Parathyroid adenoma (tissue), 2 donors: Measurements from ENCODE around the gene RAB10.

Experiments used
- H2AFZ ChIP-seq: fragments of 300-600 bp; sonication (generic); one replicate; pipeline ENCODE4 v1.7.0; 2017; ENCODE audit warnings: antibody characterized with exemption, mild to moderate bottlenecking
- H3K27ac ChIP-seq: fragments of 300-600 bp; sonication (generic); one replicate; pipeline ENCODE4 v1.7.0; 2017
- H3K27me3 ChIP-seq: fragments of 300-600 bp; sonication (generic); one replicate; pipeline ENCODE4 v1.7.0; 2017; ENCODE audit warnings: low read length; ENCODE audit not compliant: control insufficient read depth, insufficient read depth
- H3K36me3 ChIP-seq: fragments of 300-600 bp; sonication (generic); one replicate; pipeline ENCODE4 v1.7.0; 2017; ENCODE audit warnings: low read length; ENCODE audit not compliant: control insufficient read depth, insufficient read depth
- H3K4me1 ChIP-seq: fragments of 300-600 bp; sonication (generic); one replicate; pipeline ENCODE4 v1.7.0; 2017; ENCODE audit warnings: control low read depth
- H3K4me2 ChIP-seq: fragments of 300-600 bp; sonication (generic); one replicate; pipeline ENCODE4 v1.7.0; 2017; ENCODE audit warnings: low read length
- H3K4me3 ChIP-seq: fragments of 300-600 bp; sonication (generic); one replicate; pipeline ENCODE4 v1.7.0; 2017; ENCODE audit warnings: low read depth, low read length
- H3K79me2 ChIP-seq: fragments of 300-600 bp; sonication (generic); one replicate; pipeline ENCODE4 v1.7.0; 2017; ENCODE audit warnings: control low read depth
- H3K9ac ChIP-seq: fragments of 300-600 bp; sonication (generic); one replicate; pipeline ENCODE4 v1.7.0; 2017; ENCODE audit warnings: mild to moderate bottlenecking
- H3K9me3 ChIP-seq: fragments of 300-600 bp; sonication (generic); one replicate; pipeline ENCODE4 v1.7.0; 2017; ENCODE audit warnings: low read length; ENCODE audit not compliant: control insufficient read depth
- TF ChIP-seq, protein P1 (sequence below): fragments of 300-600 bp; sonication (generic); IDR thresholded peaks from one replicate; pipeline ENCODE4 v1.7.0; 2017; ENCODE audit warnings: antibody characterized with exemption, mild to moderate bottlenecking
- donor health status: primary hyperparathyroidism.

The RAB10 gene

DNA sequence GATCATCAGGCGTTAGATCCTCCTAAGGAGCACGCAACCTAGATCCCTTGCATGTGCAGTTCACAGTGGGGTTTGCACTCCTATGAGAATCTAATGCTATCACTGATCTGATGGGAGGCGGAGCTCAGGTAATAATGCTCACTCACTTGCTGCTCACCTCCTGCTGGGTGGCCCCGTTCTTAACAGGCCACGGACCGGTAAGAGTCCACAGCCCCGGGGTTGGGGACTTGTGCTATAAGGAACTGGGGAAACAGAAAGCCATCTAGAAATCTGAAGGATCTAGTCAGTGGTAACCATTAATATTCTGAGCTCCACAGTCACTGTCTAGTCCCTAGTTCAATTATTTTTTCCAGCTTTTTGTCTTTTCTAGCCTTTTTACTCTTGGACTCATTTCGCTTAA lies 94.3 kb downstream of the RAB10 start:
- H3K27me3 ChIP-seq = no peaks in the 10 kb centered on the region
- TF ChIP-seq, protein P1, sequence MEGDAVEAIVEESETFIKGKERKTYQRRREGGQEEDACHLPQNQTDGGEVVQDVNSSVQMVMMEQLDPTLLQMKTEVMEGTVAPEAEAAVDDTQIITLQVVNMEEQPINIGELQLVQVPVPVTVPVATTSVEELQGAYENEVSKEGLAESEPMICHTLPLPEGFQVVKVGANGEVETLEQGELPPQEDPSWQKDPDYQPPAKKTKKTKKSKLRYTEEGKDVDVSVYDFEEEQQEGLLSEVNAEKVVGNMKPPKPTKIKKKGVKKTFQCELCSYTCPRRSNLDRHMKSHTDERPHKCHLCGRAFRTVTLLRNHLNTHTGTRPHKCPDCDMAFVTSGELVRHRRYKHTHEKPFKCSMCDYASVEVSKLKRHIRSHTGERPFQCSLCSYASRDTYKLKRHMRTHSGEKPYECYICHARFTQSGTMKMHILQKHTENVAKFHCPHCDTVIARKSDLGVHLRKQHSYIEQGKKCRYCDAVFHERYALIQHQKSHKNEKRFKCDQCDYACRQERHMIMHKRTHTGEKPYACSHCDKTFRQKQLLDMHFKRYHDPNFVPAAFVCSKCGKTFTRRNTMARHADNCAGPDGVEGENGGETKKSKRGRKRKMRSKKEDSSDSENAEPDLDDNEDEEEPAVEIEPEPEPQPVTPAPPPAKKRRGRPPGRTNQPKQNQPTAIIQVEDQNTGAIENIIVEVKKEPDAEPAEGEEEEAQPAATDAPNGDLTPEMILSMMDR = no peak
- no peak overlapping the region for H3K4me3 ChIP-seq
- H3K9ac ChIP-seq = no peak overlapping the region
- H3K27ac ChIP-seq = no peak overlapping the region
- peaks cover 24% of the 10 kb centered on the region for H3K4me1 ChIP-seq
- H3K79me2 ChIP-seq = peaks cover 7% of the 10 kb centered on the region
- no peaks in the 10 kb centered on the region for H3K36me3 ChIP-seq
- H3K4me2 ChIP-seq = no peak overlapping the region
- H3K9me3 ChIP-seq = no peaks in the 10 kb centered on the region
- no peak overlapping the region for H2AFZ ChIP-seq

DNA sequence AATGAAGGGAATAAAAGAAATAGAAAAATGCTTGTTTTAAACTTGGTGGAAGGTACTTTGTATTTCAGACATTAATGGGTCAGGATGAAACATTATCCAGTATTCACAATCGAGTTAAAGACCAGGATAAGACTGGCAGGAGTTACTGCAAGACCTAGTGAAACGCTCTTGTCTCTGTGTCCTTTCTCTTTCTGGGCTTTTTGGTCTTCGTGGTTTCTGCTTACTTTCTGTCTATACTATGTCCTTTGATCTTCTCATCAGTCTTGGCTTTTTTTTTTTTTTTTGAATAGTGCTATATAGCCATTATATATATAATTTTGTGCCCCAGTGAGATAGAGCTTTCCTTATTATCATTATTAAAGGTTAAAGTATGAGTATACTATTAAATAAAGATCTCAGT lies 96.9 kb downstream of the RAB10 start:
- Histone ChIP-seq H3K79me2 (peaks cover 7% of the 10 kb centered on the region), H3K9me3 (no peaks in the 10 kb centered on the region), H2AFZ (no peak overlapping the region), H3K4me2 (no peak overlapping the region), H3K27me3 (no peaks in the 10 kb centered on the region), H3K36me3 (no peaks in the 10 kb centered on the region), H3K9ac (no peak overlapping the region), H3K4me1 (peaks cover 27% of the 10 kb centered on the region), H3K4me3 (no peak overlapping the region), H3K27ac (no peak overlapping the region)
- TF ChIP-seq, protein P1 = no peak

DNA sequence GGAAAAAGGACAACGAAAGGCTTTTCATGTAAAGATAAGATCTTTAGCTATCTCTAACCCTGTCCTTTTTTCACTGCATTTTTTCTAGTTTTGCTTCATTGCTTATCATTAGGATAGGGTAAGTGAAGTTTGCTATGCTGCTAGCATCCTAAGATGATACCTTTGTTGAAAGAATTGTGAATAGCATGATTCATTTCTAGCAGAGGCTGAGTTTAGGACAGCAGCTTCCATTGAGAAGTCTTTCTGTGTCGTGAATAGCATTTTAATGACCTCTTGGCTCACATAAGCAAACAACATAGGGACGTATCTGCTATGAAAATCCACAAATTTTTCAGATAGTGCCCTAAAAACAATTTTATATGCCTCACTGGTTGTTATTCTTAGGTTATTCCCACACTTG lies 102.6 kb downstream of the RAB10 start:
- H3K36me3 ChIP-seq = no peaks in the 10 kb centered on the region
- no peaks in the 10 kb centered on the region for H3K27me3 ChIP-seq
- no peaks in the 10 kb centered on the region for H3K79me2 ChIP-seq
- H3K4me2 ChIP-seq = no peak overlapping the region
- no peak overlapping the region for H3K27ac ChIP-seq
- H3K4me3 ChIP-seq = no peak overlapping the region
- peaks cover 8% of the 10 kb centered on the region for H3K4me1 ChIP-seq
- no peak overlapping the region for H2AFZ ChIP-seq
- H3K9me3 ChIP-seq = no peaks in the 10 kb centered on the region
- H3K9ac ChIP-seq = no peak overlapping the region
- TF ChIP-seq, protein P1 = no peak

DNA sequence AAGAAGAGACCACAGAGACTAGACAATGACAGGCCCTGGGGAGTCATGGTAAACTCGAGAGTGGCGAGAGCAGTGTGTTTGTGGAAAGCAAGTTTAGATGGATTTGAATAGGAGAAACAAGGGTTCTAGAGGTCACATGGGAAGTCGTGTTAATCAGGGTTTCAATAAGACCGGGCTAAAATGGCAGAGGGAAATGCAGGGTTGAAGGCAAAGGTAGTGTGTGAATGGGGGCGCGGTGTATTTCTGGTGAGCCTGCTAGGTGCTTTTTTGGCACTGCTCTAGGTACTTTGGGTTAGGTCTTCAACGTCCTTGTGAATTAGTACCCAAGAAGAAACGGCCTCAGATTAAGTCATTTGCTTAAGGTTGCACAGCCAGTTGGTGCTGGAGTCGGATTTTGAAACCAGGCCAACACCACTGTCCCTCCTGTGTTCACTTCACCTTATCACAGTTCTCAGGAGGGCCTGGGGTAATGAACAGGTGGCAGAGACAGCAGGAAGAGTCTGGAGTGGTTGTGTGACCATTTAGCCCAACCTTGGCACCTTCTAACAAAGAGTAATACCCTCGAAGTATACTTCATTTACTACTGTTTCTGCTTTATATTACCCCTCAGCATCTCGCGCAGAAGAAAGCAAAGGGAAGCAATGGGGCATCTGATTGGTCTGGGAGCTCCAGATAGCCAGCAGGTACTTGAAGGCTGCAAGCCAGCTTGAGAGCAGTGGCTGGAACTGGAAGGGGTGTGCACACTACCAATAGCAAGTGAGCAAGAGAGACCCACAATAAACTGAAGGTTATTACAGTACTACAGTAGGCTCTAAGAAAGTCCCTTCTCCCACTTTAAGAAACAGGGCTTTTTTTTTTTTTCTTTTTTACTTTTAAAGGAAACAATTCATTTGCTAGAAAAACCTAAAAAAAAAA lies 105.6 kb downstream of the RAB10 start:
- Histone ChIP-seq H3K79me2 (no peaks in the 10 kb centered on the region), H3K36me3 (no peaks in the 10 kb centered on the region), H2AFZ (no peak overlapping the region), H3K9ac (no peak overlapping the region), H3K27ac (no peak overlapping the region), H3K27me3 (no peaks in the 10 kb centered on the region), H3K9me3 (no peaks in the 10 kb centered on the region), H3K4me3 (no peak overlapping the region), H3K4me2 (no peak overlapping the region), H3K4me1 (peaks cover 6% of the 10 kb centered on the region)
- TF ChIP-seq, protein P1 = no peak
